ENCODE results near the gene RPL35A. TPM values are rescaled to one million over a fixed set of nuclear protein-coding genes. Genes with fewer than 3 reads are reported as not detected.

Gene RPL35A
- 741 and 848 TPM in 2 replicates for total RNA-seq

GRCh38 chr3:197949778-197950676 is at the start of gene RPL35A:
Gene RPL35A, plus strand, starts transcription at chr3:197950190. Its CDS starts 778 bp downstream, at chr3:197950968.

GRCh38 chr3:197959891-197960693 is 10.1 kb downstream of the RPL35A start, which contains the start of gene LMLN:
Gene LMLN, plus strand, starts transcription at chr3:197960217. Its CDS starts 29 bp downstream, at chr3:197960246.

Other genes starting within 250 kb of the RPL35A start
- 18.2 and 39.0 TPM in 2 replicates for gene RUBCN, start 213.3 kb upstream of the RPL35A start, total RNA-seq
- 41.6 and 48.7 TPM in 2 replicates for gene FYTTD1, start 200.3 kb upstream of the RPL35A start, total RNA-seq
- 13.1 and 16.3 TPM in 2 replicates for gene LRCH3, start 158.9 kb upstream of the RPL35A start, total RNA-seq
- gene LMLN, start 10.0 kb downstream of the RPL35A start, total RNA-seq: 2.8 and 3.7 TPM in 2 replicates

Measured in mammary microvascular endothelial cell (primary cell).